ENCODE results near the gene ENG. TPM values are rescaled to one million over a fixed set of nuclear protein-coding genes. Genes with fewer than 3 reads are reported as not detected.

Gene ENG
- total RNA-seq = 9.4 TPM

GRCh38 chr9:127854184-127854806 is at the start of gene ENG:
TSS of gene ENG (minus strand) at chr9:127854658. CDS start at chr9:127854355, 303 bp downstream.
- Histone ChIP-seq H3K4me1 (ENCODE audit: control insufficient read depth in 3 of 3, insufficient read depth in 3 of 3, low read length in 3 of 3) (peaks cover 39 to 59% (median 59%) of the 10 kb centered on the region in 3 donors), H3K27ac (ENCODE audit: low read depth, low read length) (peak within 1 kb of the TSS; percentile 69), H3K36me3 (ENCODE audit: control insufficient read depth in 3 of 3, insufficient read depth in 3 of 3, low read length in 3 of 3) (peaks cover 0 to 11% (median 2%) of the 10 kb centered on the region in 3 donors), H3K9ac (ENCODE audit: low read depth in 1 of 3, low read length in 3 of 3) (peak within 1 kb of the TSS; percentile 64 to 83 (median 81)), H3K4me3 (ENCODE audit: low read length in 3 of 3) (peak within 1 kb of the TSS; percentile 71 to 76 (median 76)), H3K9me3 (ENCODE audit: control insufficient read depth in 3 of 3, low read length in 3 of 3) (no peaks in the 10 kb centered on the region), H3K27me3 (ENCODE audit: control insufficient read depth in 3 of 3, insufficient read depth in 3 of 3, low read length in 3 of 3) (no peaks in the 10 kb centered on the region)

- Histone ChIP-seq H3K4me3 (ENCODE audit: low read length in 3 of 3) (no peak overlapping the region), H3K4me1 (ENCODE audit: control insufficient read depth in 3 of 3, insufficient read depth in 3 of 3, low read length in 3 of 3) (peaks cover 31 to 40% (median 32%) of the 10 kb centered on the region in 3 donors), H3K36me3 (ENCODE audit: control insufficient read depth in 3 of 3, insufficient read depth in 3 of 3, low read length in 3 of 3) (peaks cover 1 to 4% (median 3%) of the 10 kb centered on the region in 3 donors), H3K27ac (ENCODE audit: low read depth, low read length) (peak overlapping the region; percentile 66), H3K9ac (ENCODE audit: low read depth in 1 of 3, low read length in 3 of 3) (peak overlapping the region in 1 of 3 donors; percentile 35), H3K27me3 (ENCODE audit: control insufficient read depth in 3 of 3, insufficient read depth in 3 of 3, low read length in 3 of 3) (no peaks in the 10 kb centered on the region), H3K9me3 (ENCODE audit: control insufficient read depth in 3 of 3, low read length in 3 of 3) (no peaks in the 10 kb centered on the region)
Measured at GRCh38 chr9:127903557-127904475, 49.4 kb upstream of the ENG start.

GRCh38 chr9:127899128-127899943 is 44.9 kb upstream of the ENG start, which contains the start of gene ST6GALNAC6:
TSS of gene ST6GALNAC6 (minus strand) at chr9:127899603. CDS start at chr9:127897981, 1,622 bp downstream.
- Histone ChIP-seq H3K9me3 (ENCODE audit: control insufficient read depth in 3 of 3, low read length in 3 of 3) (no peaks in the 10 kb centered on the region), H3K4me1 (ENCODE audit: control insufficient read depth in 3 of 3, insufficient read depth in 3 of 3, low read length in 3 of 3) (peaks cover 39 to 51% (median 43%) of the 10 kb centered on the region in 3 donors), H3K4me3 (ENCODE audit: low read length in 3 of 3) (peak within 1 kb of the TSS; percentile 80 to 89 (median 83)), H3K36me3 (ENCODE audit: control insufficient read depth in 3 of 3, insufficient read depth in 3 of 3, low read length in 3 of 3) (peaks cover 19 to 23% (median 19%) of the 10 kb centered on the region in 3 donors), H3K27me3 (ENCODE audit: control insufficient read depth in 3 of 3, insufficient read depth in 3 of 3, low read length in 3 of 3) (no peaks in the 10 kb centered on the region), H3K27ac (ENCODE audit: low read depth, low read length) (peak within 1 kb of the TSS; percentile 93), H3K9ac (ENCODE audit: low read depth in 1 of 3, low read length in 3 of 3) (peak within 1 kb of the TSS; percentile 83 to 89 (median 88))

- H3K4me1 ChIP-seq (ENCODE audit: control insufficient read depth in 3 of 3, insufficient read depth in 3 of 3, low read length in 3 of 3) = peaks cover 31 to 43% (median 35%) of the 10 kb centered on the region in 3 donors
- H3K4me3 ChIP-seq (ENCODE audit: low read length in 3 of 3) = peak overlapping the region; percentile 78 to 83 (median 80)
- no peaks in the 10 kb centered on the region for H3K27me3 ChIP-seq (ENCODE audit: control insufficient read depth in 3 of 3, insufficient read depth in 3 of 3, low read length in 3 of 3)
- H3K27ac ChIP-seq (ENCODE audit: low read depth, low read length) = peak overlapping the region; percentile 93
- H3K9ac ChIP-seq (ENCODE audit: low read depth in 1 of 3, low read length in 3 of 3) = peak overlapping the region; percentile 83 to 89 (median 88)
- H3K9me3 ChIP-seq (ENCODE audit: control insufficient read depth in 3 of 3, low read length in 3 of 3) = peaks cover 0 to under 1% (median under 1%) of the 10 kb centered on the region in 3 donors
- H3K36me3 ChIP-seq (ENCODE audit: control insufficient read depth in 3 of 3, insufficient read depth in 3 of 3, low read length in 3 of 3) = peaks cover 27 to 30% (median 27%) of the 10 kb centered on the region in 3 donors
Measured at GRCh38 chr9:127898433-127899127, 44.1 kb upstream of the ENG start.

GRCh38 chr9:127897193-127897692 is 42.8 kb upstream of the ENG start:
- Histone ChIP-seq H3K9ac (ENCODE audit: low read depth in 1 of 3, low read length in 3 of 3) (peak overlapping the region; percentile 84 to 96 (median 85)), H3K9me3 (ENCODE audit: control insufficient read depth in 3 of 3, low read length in 3 of 3) (peaks cover 0 to 8% (median 5%) of the 10 kb centered on the region in 3 donors), H3K27ac (ENCODE audit: low read depth, low read length) (peak overlapping the region; percentile 96), H3K27me3 (ENCODE audit: control insufficient read depth in 3 of 3, insufficient read depth in 3 of 3, low read length in 3 of 3) (no peaks in the 10 kb centered on the region), H3K4me3 (ENCODE audit: low read length in 3 of 3) (peak overlapping the region; percentile 70 to 81 (median 74)), H3K4me1 (ENCODE audit: control insufficient read depth in 3 of 3, insufficient read depth in 3 of 3, low read length in 3 of 3) (peaks cover 26 to 39% (median 31%) of the 10 kb centered on the region in 3 donors), H3K36me3 (ENCODE audit: control insufficient read depth in 3 of 3, insufficient read depth in 3 of 3, low read length in 3 of 3) (peaks cover 38 to 43% (median 40%) of the 10 kb centered on the region in 3 donors)

- peak overlapping the region; percentile 84 to 96 (median 85) for H3K9ac ChIP-seq (ENCODE audit: low read depth in 1 of 3, low read length in 3 of 3)
- H3K9me3 ChIP-seq (ENCODE audit: control insufficient read depth in 3 of 3, low read length in 3 of 3) = peaks cover 0 to 8% (median 5%) of the 10 kb centered on the region in 3 donors
- H3K27ac ChIP-seq (ENCODE audit: low read depth, low read length) = peak overlapping the region; percentile 96
- peak overlapping the region; percentile 70 to 81 (median 74) for H3K4me3 ChIP-seq (ENCODE audit: low read length in 3 of 3)
- H3K4me1 ChIP-seq (ENCODE audit: control insufficient read depth in 3 of 3, insufficient read depth in 3 of 3, low read length in 3 of 3) = peaks cover 26 to 39% (median 31%) of the 10 kb centered on the region in 3 donors
- H3K36me3 ChIP-seq (ENCODE audit: control insufficient read depth in 3 of 3, insufficient read depth in 3 of 3, low read length in 3 of 3) = peaks cover 39 to 47% (median 42%) of the 10 kb centered on the region in 3 donors
- H3K27me3 ChIP-seq (ENCODE audit: control insufficient read depth in 3 of 3, insufficient read depth in 3 of 3, low read length in 3 of 3) = no peaks in the 10 kb centered on the region
Measured at GRCh38 chr9:127896395-127897192, 42.1 kb upstream of the ENG start.

GRCh38 chr9:127895811-127896210 is 41.4 kb upstream of the ENG start:
- peak overlapping the region in 2 of 3 donors; percentile 84 to 96 for H3K9ac ChIP-seq (ENCODE audit: low read depth in 1 of 3, low read length in 3 of 3)
- peaks cover 0 to 8% (median 5%) of the 10 kb centered on the region in 3 donors for H3K9me3 ChIP-seq (ENCODE audit: control insufficient read depth in 3 of 3, low read length in 3 of 3)
- peaks cover 26 to 39% (median 31%) of the 10 kb centered on the region in 3 donors for H3K4me1 ChIP-seq (ENCODE audit: control insufficient read depth in 3 of 3, insufficient read depth in 3 of 3, low read length in 3 of 3)
- H3K27me3 ChIP-seq (ENCODE audit: control insufficient read depth in 3 of 3, insufficient read depth in 3 of 3, low read length in 3 of 3) = no peaks in the 10 kb centered on the region
- no peak overlapping the region for H3K27ac ChIP-seq (ENCODE audit: low read depth, low read length)
- no peak overlapping the region for H3K4me3 ChIP-seq (ENCODE audit: low read length in 3 of 3)
- peaks cover 42 to 50% (median 46%) of the 10 kb centered on the region in 3 donors for H3K36me3 ChIP-seq (ENCODE audit: control insufficient read depth in 3 of 3, insufficient read depth in 3 of 3, low read length in 3 of 3)

- H3K27me3 ChIP-seq (ENCODE audit: control insufficient read depth in 3 of 3, insufficient read depth in 3 of 3, low read length in 3 of 3) = no peaks in the 10 kb centered on the region
- peaks cover 0 to 8% (median 5%) of the 10 kb centered on the region in 3 donors for H3K9me3 ChIP-seq (ENCODE audit: control insufficient read depth in 3 of 3, low read length in 3 of 3)
- no peak overlapping the region for H3K27ac ChIP-seq (ENCODE audit: low read depth, low read length)
- H3K4me1 ChIP-seq (ENCODE audit: control insufficient read depth in 3 of 3, insufficient read depth in 3 of 3, low read length in 3 of 3) = peaks cover 22 to 29% (median 23%) of the 10 kb centered on the region in 3 donors
- peaks cover 53 to 60% (median 56%) of the 10 kb centered on the region in 3 donors for H3K36me3 ChIP-seq (ENCODE audit: control insufficient read depth in 3 of 3, insufficient read depth in 3 of 3, low read length in 3 of 3)
- H3K9ac ChIP-seq (ENCODE audit: low read depth in 1 of 3, low read length in 3 of 3) = no peak overlapping the region
- no peak overlapping the region for H3K4me3 ChIP-seq (ENCODE audit: low read length in 3 of 3)
Measured at GRCh38 chr9:127893392-127893791, 38.9 kb upstream of the ENG start.

Data from skeletal muscle tissue (tissue), 4 donors.